HG03064 (cell line): ENCODE results near the gene SDK1.

Experiments used
- ATAC-seq: cut with Tn5 transposase; IDR thresholded peaks from one replicate; pipeline ENCODE4 v1.9.1; 2021; ENCODE audit warnings: low read depth; ENCODE audit not compliant: unreplicated experiment

The SDK1 gene

DNA sequence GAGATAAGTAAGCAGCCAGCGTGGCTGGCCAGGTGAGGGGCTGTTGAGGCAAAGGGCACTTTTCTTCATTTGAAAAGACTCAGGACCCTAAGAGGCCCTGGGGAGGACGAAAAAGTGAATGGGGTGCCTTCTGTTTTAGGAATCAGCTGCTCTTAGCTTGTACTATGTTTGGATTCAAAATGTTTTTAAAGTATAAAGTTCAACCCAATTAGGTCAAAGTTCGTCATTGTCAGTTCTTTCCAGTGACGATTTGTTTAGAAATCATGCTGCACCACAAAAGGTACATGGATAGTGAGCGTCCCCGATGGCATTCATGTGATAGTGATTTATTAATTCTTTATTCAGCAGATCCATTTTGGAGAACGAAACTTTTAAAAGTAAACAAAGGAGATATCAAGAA lies 338.2 kb downstream of the SDK1 start:
- ATAC-seq = no peak

DNA sequence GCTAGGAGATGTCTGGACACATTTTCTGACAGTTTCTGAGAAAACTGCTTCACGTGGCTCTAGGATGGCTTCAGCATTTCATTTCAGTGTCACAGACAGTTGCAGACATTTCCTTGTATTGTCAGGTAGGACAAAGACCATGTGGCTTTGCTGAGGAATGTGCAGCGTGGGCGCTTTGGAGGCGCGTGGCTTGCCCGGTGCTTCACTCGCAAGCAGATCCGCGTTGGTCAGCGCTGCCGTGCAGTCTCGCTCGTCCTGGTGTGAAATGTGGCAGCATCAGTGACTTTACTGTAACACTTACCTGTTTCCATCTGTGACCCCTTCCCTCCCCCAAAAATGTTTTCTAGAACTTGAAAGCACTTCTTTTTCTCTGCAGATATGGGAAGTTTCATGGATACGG lies 340.5 kb downstream of the SDK1 start:
- ATAC-seq = no peak

DNA sequence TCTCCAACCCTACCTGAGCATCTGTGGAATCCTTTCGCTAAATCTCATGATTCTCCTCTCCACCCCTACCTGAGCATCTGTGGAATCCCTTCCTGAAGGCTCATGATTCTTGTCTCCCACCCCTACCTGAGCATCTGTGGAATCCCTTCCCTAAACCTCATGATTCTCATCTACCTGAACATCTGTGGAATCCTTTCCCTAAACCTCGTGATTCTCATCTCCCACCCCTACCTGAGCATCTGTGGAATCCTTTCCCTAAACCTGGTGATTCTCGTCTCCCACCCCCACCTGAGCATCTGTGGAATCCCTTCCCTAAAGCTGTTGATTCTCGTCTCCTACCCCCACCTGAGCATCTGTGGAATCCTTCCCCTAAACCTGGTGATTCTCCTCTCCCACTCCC lies 342.0 kb downstream of the SDK1 start:
- ATAC-seq = no peak

DNA sequence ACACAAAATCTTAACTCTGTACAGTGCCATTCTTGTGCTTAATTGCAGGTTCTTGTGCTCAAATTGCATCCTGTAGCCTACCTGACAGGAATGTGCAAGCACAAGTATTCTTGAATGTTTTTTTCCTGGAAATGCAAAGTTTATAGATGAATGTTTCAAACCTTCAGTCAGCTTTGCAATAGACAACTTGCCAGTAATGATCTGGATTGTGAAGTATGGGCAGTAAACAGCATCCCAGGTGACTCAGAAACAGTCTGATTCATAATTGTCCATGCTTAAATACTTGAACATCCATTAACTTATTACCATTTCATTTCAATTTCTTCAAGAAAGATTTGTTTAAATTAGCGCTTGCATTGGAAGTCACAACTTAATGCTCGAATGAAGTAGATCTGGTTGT lies 347.2 kb downstream of the SDK1 start:
- ATAC-seq = no peak

DNA sequence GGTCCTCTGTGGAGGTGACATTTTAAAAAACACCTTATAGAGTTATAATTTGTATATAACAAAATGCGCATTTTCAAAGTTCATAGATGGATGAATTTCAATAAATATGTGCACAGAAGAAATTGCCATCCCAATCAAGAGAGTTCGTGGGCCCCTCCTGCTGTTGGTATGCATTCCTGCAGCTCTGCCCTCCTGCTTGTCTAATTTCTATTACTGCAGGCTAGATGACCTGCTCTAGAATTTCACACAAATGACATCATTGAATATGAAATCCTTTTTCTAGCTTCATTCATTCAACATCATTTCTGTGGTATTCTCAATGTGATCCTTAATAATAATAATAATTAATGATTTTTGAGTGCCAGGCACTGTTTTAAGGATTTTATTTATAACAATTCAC lies 348.2 kb downstream of the SDK1 start:
- ATAC-seq = no peak

DNA sequence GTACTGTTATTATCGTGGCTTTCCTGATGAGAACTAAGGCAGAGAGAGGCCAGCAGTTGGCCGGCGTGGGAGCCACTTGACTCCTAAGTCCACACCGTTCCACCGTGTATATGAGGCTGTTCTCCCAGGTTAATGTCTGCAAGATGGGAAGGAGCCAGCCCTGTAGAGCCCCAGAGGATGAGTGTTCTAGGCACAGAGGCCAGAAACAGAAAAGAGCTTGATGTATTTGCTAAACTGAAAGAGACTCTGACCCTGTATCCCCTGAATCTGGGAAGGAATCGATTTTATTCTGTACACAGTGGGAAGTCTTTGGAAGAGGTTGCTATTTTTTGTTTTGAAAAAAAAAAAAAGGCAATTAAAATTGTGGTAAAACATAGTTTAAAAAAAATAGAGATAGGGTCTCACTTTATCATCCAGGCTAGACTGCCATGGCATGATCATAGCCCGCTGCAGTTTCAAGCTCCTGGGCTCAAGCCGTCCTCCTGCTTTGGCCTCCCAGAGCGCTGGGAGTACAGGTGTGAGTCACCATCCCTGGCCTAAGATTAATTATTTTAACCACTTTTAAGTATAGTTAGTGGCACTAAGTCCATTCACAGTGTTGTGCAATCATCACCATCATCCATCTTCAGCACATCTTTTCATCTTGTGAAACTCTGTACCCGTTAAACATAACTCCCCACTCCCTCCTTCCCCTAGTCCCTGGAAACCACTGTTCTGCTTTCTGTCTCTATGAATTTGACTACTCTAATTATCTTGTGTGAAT lies 348.8 kb downstream of the SDK1 start:
- no peak for ATAC-seq

DNA sequence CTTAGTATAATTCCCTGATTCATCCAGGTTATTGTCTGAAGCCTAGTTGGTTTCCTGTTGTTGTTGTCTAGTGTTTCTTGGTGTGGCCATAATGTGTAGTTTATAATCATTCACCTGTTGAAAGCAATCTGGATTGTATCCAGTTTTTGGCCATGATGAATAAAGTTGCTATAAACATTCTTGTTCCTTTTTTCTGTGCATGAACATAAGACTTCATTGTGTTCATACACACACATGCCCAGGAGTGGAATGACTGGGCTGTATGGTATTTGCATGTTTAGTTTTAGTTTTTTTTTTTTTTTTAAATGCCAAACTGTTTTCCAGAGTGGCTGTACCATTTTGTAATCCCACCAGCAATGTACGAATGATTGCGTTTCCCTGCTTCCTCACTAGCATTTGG lies 349.8 kb downstream of the SDK1 start:
- no peak for ATAC-seq

DNA sequence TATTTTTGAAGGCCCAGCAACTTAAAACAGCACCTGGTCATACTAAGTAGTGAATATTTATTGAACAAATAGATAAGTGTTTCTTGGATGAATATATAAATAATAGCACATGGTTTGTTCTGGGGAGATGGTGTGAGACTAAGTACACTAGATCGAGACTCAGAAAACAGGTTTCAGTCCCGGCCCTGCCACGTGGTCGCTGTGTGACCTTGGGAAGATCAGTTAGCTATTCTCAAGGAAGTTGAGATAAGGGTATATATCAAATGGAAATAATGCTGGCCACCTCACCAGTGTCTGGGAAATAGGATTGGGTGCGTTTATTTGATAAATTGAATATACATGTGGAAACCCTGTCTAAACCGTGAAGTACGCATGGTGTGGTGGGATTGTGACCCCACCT lies 354.6 kb downstream of the SDK1 start:
- no peak for ATAC-seq

DNA sequence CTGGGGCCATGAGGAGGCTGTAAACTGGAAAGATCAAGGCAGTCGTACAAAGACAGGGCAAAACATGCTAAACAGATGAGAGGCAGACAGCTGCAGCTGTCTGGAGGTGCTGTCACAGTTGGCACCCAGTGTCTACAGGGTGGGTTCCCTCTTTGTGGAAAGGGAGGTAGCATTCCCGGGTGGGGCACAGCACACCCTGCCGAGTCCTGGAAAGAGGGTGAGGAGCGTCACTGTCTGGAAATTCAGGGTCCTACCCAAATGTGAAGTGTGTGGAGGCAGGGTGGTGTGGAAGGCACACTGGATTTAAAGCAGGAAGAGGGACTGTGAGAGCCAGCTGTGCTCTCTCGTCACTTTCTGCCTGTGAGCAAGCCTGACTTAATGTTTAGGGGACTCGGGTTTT lies 356.2 kb downstream of the SDK1 start:
- no peak for ATAC-seq

DNA sequence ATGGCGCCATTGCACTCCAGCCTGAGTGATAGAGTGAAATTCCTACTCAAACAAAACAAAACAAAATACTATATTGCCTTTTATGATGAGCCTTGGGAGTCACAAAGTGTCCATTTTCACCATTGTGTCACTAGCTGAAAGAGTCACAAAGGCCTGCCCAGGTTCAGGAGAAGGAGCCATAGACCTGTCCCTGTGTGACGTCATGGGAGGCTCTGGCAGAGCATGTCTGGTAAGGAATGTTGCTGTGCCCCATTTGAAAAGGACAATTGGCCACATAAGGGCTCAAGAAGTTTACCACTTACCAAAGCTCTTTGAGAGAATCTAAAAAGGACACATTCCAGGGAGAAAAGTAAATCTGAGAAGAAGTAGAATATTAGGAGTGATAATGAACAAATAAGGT lies 367.7 kb downstream of the SDK1 start:
- ATAC-seq = no peak

DNA sequence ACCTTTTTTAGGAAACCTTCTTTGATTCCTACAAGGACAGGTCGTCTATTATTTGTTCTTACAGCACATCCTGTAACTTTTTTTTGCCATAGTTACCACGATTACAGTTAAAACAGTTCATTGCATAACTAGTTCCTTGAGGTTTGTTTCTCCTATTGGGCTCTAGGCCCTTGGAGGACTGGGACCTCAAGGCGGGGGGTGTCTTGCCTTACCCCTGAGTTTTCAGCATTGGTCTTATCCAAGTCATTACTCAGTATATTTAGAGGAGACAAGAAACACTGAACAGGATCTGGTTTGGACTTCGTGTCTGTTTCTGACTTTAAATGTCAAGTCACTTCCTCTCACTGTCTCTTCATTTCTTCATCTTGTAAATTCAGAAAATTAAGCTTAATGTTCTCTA lies 369.8 kb downstream of the SDK1 start:
- no peak for ATAC-seq

DNA sequence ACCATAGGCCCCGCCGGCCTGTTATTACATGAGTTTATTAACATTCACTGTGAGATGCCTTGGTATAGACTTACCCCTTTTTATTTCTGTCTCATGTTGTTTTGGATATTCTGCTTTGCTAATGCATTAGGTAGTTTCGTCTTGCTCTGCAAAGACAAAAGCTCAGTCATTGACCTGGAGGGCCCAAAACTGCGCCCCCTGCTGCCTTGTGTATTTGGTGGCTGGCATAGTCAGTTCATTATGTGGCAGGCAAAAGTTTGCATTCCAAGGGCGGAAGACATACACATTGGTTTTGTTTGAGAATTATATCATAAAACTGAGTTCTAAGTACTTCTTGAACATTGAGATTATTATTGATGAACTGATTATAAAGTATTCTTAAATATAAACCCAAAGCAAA lies 372.5 kb downstream of the SDK1 start:
- no peak for ATAC-seq

DNA sequence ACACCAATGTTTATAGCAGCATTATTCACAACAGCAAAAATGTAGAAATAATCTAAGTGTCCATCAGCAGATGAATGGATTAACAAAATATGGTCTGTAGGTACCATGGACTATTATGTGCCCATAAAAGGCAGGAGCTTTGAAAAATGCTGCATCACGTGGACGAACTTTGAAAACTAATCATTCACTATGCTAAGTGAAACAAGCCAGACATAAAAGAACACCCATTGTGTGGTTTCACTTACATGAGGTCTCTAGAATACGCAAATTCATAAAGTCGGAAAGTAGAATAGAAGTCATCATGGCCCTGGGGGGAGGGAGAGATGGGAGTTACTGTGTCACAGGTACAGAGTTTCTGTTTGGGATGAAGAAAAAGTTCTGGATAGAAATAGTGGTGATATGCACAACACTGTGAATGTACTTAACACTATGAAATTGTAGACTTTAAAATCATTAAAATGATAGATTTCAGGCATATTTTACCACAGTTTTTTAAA lies 377.3 kb downstream of the SDK1 start:
- no peak for ATAC-seq

DNA sequence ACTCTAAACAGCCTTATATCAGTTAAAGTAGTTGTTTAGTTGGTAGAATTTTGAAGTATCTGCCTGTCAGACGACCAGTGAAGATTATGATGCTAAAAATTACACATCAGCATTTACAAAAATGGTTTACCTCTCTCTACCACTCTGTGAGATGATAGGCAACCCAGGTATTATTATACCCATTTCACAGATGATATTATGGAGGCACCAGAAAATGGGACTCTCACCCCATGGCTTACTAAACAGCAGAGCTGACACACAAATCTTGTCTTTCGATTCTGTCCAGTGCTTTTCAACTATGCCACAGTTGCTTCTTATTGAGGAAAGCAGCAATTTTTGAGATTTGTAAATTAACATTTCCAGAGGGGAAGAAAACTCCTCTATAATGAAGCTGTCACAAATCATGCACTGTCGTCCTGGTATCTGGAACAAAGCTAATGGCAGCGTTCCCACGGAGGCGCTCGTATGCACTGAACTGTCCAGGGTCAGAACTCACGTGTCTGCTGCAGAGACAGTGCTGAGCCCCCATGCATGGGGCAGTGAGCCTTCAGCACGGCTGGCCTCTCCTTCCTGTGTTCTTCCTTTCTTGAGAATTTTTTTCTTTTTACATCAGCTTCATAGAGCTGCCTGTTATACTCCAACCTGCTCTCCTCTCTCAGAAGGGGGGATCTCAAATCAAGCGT lies 381.1 kb downstream of the SDK1 start:
- ATAC-seq = no peak

DNA sequence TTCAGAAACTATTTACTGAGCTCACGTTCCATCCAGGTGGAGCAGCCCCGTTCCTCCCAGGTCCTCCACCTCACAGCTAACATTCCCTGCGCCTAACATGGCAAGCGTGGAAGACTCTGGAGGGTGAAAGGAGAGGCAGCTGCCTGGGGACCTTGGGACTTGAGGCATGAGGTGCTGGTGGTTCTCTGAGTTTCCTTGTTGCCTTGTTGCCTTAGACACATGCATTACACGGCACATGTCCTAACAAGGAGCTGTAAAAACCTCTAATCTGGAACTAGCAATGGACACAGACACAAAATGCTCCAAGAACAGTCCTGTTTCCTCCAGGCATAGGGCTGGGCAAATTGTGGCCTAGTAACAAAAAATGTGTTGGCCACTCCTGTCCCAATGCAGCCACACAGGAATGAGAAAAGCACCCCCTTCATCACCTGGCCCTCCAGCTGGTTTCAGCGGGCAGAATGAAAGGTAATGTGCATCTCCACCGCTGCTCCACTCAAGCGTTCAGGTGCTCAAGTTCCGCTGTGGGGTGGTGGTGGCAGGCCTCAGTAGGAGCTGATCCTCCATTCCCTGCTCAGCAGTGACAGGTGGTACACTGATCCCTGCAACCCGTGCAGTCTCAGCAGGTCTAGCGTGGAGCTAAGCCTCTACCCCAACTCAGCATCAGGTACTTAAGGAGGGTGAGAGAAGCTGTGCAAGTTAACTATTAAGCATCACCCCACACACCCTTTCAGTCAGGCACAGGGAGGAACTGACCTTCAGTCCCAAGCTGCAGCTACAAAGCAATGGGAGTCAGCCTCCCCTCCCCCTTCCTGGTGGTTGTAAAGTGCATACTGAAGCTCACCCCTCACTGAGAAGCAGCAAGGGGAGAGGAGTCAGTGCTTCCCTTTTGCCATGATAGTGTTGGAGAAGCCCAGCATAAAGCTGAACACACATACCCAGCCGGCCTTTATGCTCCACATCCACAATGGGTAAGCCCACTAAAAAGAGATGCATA lies 382.8 kb downstream of the SDK1 start:
- no peak for ATAC-seq

DNA sequence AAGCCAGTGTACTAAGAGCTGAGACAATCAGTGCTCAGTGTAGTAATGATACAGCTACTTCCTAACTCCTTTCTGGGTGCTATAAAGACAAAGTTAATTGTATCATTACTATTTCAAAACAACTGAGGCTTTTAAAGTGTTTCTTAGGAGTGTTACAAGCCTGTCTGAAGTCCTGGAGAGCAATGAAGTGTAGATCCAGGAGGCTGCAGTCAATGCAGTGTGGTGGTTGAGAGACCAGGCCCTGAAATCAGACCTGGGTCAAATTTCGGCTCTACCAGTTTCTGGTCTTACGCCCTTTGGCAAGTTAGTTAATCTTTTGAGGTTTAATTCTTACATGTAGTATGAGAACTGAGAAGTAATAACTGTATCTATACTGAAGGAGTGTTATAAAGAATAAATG lies 387.0 kb downstream of the SDK1 start:
- no peak for ATAC-seq

DNA sequence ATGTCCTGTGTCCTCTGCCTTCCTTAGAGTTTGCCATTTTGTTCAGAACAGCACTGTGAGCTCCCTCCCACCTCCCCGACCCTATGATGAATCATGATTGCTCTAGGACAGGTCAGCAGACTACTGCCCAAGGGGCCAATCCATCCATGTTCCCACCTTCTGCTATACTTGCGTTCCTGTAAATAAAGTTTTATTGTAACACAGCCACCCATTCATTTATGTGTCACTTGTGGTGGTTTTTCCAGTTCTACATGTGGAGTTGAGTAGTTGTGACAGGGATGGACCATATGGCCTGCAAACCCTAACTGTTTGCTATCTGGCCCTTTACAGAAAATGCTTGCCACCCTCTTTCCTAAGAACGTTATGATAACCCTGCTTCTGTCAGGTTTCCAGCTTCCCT lies 387.8 kb downstream of the SDK1 start:
- ATAC-seq = no peak

DNA sequence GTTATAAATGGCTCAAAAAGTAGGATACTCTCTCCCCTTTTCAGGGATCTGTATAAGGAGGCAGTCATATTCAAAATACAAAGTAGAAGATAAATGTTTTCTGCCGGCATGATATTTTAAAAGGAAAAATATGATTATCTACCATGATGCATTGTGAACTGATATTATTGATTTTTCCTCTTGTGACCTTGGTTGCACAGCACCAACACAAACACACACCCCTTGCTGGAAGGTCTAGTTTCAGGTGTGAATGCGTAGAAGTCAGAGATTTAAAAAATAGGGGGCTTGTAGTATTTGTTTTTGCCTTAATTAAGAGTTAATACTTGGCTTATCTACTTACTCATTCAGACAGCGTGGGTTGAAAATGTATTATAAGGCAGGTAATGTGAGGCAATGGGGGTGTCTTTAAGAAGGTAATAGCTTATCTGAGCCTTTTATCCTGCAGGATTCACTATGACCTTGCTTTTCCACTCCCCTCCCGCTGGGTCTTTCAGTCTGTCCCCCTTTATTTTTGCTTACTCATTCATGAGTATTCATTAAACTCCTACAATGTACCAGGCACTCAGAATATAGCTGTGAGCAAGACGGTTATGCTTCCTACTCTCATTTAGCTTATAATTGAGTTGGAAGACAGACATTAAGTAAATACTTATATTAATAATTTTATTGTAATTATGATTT lies 390.6 kb downstream of the SDK1 start:
- ATAC-seq = no peak

DNA sequence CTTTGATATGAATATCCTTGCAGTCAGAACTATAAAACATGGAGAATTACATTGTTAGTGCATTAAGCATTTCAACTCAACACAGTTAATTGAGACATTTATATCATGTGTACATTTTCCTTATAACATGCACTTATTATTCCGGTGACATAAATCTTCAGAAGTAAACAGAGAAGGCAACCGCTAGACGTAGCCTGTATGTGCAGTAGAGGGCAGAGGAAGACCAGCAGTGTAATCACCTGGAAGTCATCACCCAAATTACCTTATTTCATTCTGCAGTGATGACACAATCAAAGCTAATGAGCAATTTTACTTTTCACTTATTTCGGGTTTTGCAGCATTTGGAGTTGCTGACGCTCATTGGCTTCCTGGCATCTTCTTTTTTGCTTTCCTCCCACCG lies 394.6 kb downstream of the SDK1 start:
- no peak for ATAC-seq

DNA sequence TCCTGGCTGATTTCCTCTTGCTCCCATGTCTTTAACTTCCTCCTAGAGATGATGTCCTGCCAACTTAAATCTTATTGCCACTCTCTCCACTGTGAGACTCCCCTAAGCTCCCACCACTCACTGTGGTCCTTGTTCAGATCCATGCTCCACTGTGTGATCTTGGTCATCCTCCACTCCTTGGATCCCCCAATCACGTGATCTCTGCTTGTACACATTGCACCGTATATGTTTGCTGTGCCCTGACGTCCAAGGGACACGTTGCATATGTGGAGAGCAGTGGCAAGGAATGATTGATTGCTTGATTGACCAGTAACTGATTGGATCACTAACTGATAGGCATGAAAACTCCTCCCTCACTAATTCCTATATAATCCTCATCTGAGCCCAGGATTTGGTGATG lies 395.1 kb downstream of the SDK1 start:
- ATAC-seq = no peak

DNA sequence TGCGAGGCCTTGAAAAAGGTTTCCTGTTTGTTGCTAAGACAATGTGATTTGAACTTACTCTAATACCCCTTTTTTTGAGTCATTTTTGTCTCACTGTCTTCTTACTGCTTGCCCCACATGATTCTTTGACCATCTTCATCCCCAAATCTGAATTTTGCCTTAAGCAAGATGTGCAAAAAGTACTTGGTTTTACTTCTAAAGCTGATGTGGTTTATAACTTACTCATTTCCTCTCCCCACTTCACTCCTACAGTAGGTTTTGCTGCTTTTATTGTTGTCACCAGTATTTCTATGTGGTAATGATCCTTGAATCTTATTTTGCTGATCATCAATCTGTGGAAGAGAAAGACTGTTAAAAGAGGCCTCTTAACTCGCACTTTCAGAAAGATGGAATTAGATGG lies 396.4 kb downstream of the SDK1 start:
- no peak for ATAC-seq
